Measurements from ENCODE around the gene CTSS.
A peak's percentile ranks its signal among the peaks of the same experiment; 100 is the strongest.
"Not testable (repeated sequence)": the region's sequence is repeated elsewhere in the genome, so short reads cannot be mapped to it uniquely, and the experiment has no call there.

CTSS gene

GRCh38 chr1:150765296-150765976 lies at the start of gene CTSS:
TSS of gene CTSS (minus strand) at chr1:150765778. CDS start at chr1:150764763, 1,015 bp downstream.
- DNase-seq (ENCODE audit: low read depth): no peak

- DNase-seq (ENCODE audit: low read depth): peak; percentile 57
Measured at GRCh38 chr1:150813028-150813707, 47.6 kb upstream of the CTSS start.

- DNase-seq (ENCODE audit: low read depth): no peak
Measured at GRCh38 chr1:150810958-150811659, 45.5 kb upstream of the CTSS start.

- DNase-seq (ENCODE audit: low read depth): no peak
Measured at GRCh38 chr1:150809651-150810050, 44.1 kb upstream of the CTSS start.

- DNase-seq (ENCODE audit: low read depth): no peak
Measured at GRCh38 chr1:150808846-150809245, 43.3 kb upstream of the CTSS start.

GRCh38 chr1:150808121-150808520 lies 42.5 kb upstream of the CTSS start, which contains the start of gene CTSK:
TSS of gene CTSK (minus strand) at chr1:150808260. CDS start at chr1:150806805, 1,455 bp downstream.
- no peak for DNase-seq (ENCODE audit: low read depth)

GRCh38 chr1:150807249-150808023 lies 41.9 kb upstream of the CTSS start:
- no peak for DNase-seq (ENCODE audit: low read depth)

- DNase-seq (ENCODE audit: low read depth): no peak
Measured at GRCh38 chr1:150805899-150806298, 40.3 kb upstream of the CTSS start.

GRCh38 chr1:150804671-150805070 lies 39.1 kb upstream of the CTSS start:
- peak; percentile 25 for DNase-seq (ENCODE audit: low read depth)

GRCh38 chr1:150799089-150799488 lies 33.5 kb upstream of the CTSS start:
- no peak for DNase-seq (ENCODE audit: low read depth)

GRCh38 chr1:150798525-150798924 lies 32.9 kb upstream of the CTSS start:
- no peak for DNase-seq (ENCODE audit: low read depth)

- DNase-seq (ENCODE audit: low read depth): no peak
Measured at GRCh38 chr1:150796374-150796773, 30.8 kb upstream of the CTSS start.

- DNase-seq (ENCODE audit: low read depth): not testable (repeated sequence)
Measured at GRCh38 chr1:150793778-150794177, 28.2 kb upstream of the CTSS start.

- DNase-seq (ENCODE audit: low read depth): no peak
Measured at GRCh38 chr1:150793221-150793620, 27.6 kb upstream of the CTSS start.

GRCh38 chr1:150791585-150791984 lies 26.0 kb upstream of the CTSS start:
- DNase-seq (ENCODE audit: low read depth): no peak

GRCh38 chr1:150789396-150789795 lies 23.8 kb upstream of the CTSS start:
- no peak for DNase-seq (ENCODE audit: low read depth)

GRCh38 chr1:150788946-150789345 lies 23.4 kb upstream of the CTSS start:
- DNase-seq (ENCODE audit: low read depth): no peak

- no peak for DNase-seq (ENCODE audit: low read depth)
Measured at GRCh38 chr1:150787455-150787854, 21.9 kb upstream of the CTSS start.

GRCh38 chr1:150780510-150780909 lies 14.9 kb upstream of the CTSS start:
- DNase-seq (ENCODE audit: low read depth): no peak

GRCh38 chr1:150778409-150778808 lies 12.8 kb upstream of the CTSS start:
- no peak for DNase-seq (ENCODE audit: low read depth)

GRCh38 chr1:150777544-150777943 lies 12.0 kb upstream of the CTSS start:
- DNase-seq (ENCODE audit: low read depth): no peak

- not testable (repeated sequence) for DNase-seq (ENCODE audit: low read depth)
Measured at GRCh38 chr1:150775931-150776505, 10.4 kb upstream of the CTSS start.

Data from amniotic epithelial cell (primary cell).